H1 (cell line): ENCODE results near the gene RIOK3. TPM values are rescaled to one million over a fixed set of nuclear protein-coding genes. Genes with fewer than 3 reads are reported as not detected.

Source experiments
- CTCF ChIA-PET: fragments of 300-600 bp; sonication (Branson Sonifier 250); formaldehyde crosslinking; loops from one replicate; lab custom pipeline; 2021; ENCODE audit not compliant: partially characterized antibody; lab: Charles Lee
- POLR2A ChIA-PET: fragments of 300-600 bp; sonication (Branson Sonifier 250); formaldehyde crosslinking; loops from one replicate; lab custom pipeline; 2021; ENCODE audit warnings: inconsistent platforms; ENCODE audit not compliant: partially characterized antibody; lab: Charles Lee
- DNase-seq, 2 experiments: peaks; one replicate each; pipeline versions ENCODE4 v3.0.0 to v3.0.0-alpha.2; 2010 to 2022; ENCODE audit warnings: low spot score in 2 of 2, low read depth in 1 of 2, mixed read lengths in 1 of 2
- FAIRE-seq: peaks from 2 replicates; lab custom pipeline; 2011; peaks lifted over from hg19 to GRCh38; lab: Jason Lieb, UNC
- H2AFZ ChIP-seq: 2 replicates; pipeline ENCODE4 v1.8.1; 2012; ENCODE audit warnings: low read length, inconsistent platforms
- H2AK5ac ChIP-seq: 2 replicates; pipeline ENCODE4 v1.6.1; 2013; ENCODE audit warnings: low read depth, low read length
- H2BK120ac ChIP-seq: replicated peaks from 2 replicates; pipeline ENCODE3; 2013; ENCODE audit warnings: low read depth, low read length, inconsistent platforms
- H2BK12ac ChIP-seq: 2 replicates; pipeline ENCODE4 v1.6.1; 2013; ENCODE audit warnings: low read depth, low read length
- H2BK15ac ChIP-seq: 2 replicates; pipeline ENCODE4 v1.6.1; 2013; ENCODE audit warnings: low read length
- H2BK20ac ChIP-seq: 2 replicates; pipeline ENCODE4 v1.6.1; 2013; ENCODE audit warnings: low read length
- H2BK5ac ChIP-seq: 2 replicates; pipeline ENCODE4 v1.6.1; 2013; ENCODE audit warnings: low read depth, low read length
- H3K14ac ChIP-seq: 2 replicates; pipeline ENCODE4 v1.6.1; 2013; ENCODE audit warnings: inconsistent platforms; ENCODE audit not compliant: insufficient read length
- H3K18ac ChIP-seq: 2 replicates; pipeline ENCODE4 v1.6.1; 2013; ENCODE audit warnings: low read length; ENCODE audit errors: extremely low read depth
- H3K23ac ChIP-seq: 2 replicates; pipeline ENCODE4 v1.6.1; 2013; ENCODE audit warnings: inconsistent platforms; ENCODE audit not compliant: insufficient read length
- H3K23me2 ChIP-seq: 2 replicates; pipeline ENCODE4 v1.6.1; 2013; ENCODE audit warnings: low read depth, low read length
- H3K27ac ChIP-seq: 2 replicates; pipeline ENCODE4 v1.6.1; 2011; ENCODE audit warnings: low read depth, low read length, inconsistent platforms
- H3K27me3 ChIP-seq, 4 experiments: replicated peaks in 1 of 4; 1 replicate in 1 of 4; 2 replicates in 3 of 4; pipeline versions ENCODE4 v1.6.1 to v1.8.1; 2011 to 2013; ENCODE audit warnings: low read length in 3 of 4, mild to moderate bottlenecking in 3 of 4, inconsistent platforms in 2 of 4, mixed read lengths in 2 of 4, moderate library complexity in 1 of 4; ENCODE audit not compliant: control insufficient read depth in 3 of 4, insufficient read depth in 3 of 4; ENCODE audit errors: extremely low read depth in 1 of 4
- H3K36me3 ChIP-seq, 4 experiments: 2 replicates each; pipeline versions ENCODE4 v1.6.1 to v1.8.1; 2011 to 2013; ENCODE audit warnings: mild to moderate bottlenecking in 4 of 4, low read length in 3 of 4, moderate library complexity in 2 of 4, control low read depth in 1 of 4, inconsistent platforms in 1 of 4; ENCODE audit not compliant: insufficient read depth in 4 of 4, control insufficient read depth in 2 of 4
- H3K4ac ChIP-seq: replicated peaks from 2 replicates; pipeline ENCODE3; 2013; ENCODE audit warnings: low read length, low read depth, mixed read lengths, inconsistent platforms; ENCODE audit not compliant: insufficient read length
- H3K4me1 ChIP-seq, 4 experiments: replicated peaks in 1 of 4; 1 replicate in 1 of 4; 2 replicates in 3 of 4; pipeline versions ENCODE4 v1.6.1 to v1.8.1; 2011 to 2013; ENCODE audit warnings: low read length in 3 of 4, inconsistent platforms in 2 of 4, mixed read lengths in 1 of 4; ENCODE audit not compliant: insufficient read depth in 4 of 4, control insufficient read depth in 3 of 4
- H3K4me2 ChIP-seq, 2 experiments: 2 replicates each; pipeline versions ENCODE4 v1.6.1 to v1.8.1; 2011 to 2013; ENCODE audit warnings: low read depth in 2 of 2, low read length in 2 of 2, control low read depth in 1 of 2, inconsistent platforms in 1 of 2, mild to moderate bottlenecking in 1 of 2; ENCODE audit not compliant: insufficient read depth in 1 of 2
- H3K4me3 ChIP-seq, 4 experiments: fragments of 200-600, 300-600 bp in 1 of 4; sonication (generic), shearing (Covaris generic), sonication (Bioruptor Twin) in 1 of 4; 2 replicates each; pipeline versions ENCODE4 v1.5.1 to v1.8.1; 2011 to 2016; ENCODE audit warnings: low read length in 4 of 4, low read depth in 3 of 4, control low read depth in 2 of 4, inconsistent platforms in 2 of 4, mild to moderate bottlenecking in 2 of 4, mixed read lengths in 1 of 4, moderate library complexity in 1 of 4; ENCODE audit not compliant: insufficient read depth in 2 of 4; ENCODE audit errors: extremely low read depth in 1 of 4
- H3K56ac ChIP-seq: replicated peaks from 2 replicates; pipeline ENCODE3; 2013; ENCODE audit warnings: low read depth, mild to moderate bottlenecking, mixed read lengths, low read length, inconsistent platforms; ENCODE audit not compliant: insufficient read length
- H3K79me1 ChIP-seq: 2 replicates; pipeline ENCODE4 v1.6.1; 2013; ENCODE audit warnings: low read depth, low read length, control low read depth
- H3K79me2 ChIP-seq, 2 experiments: 2 replicates each; pipeline versions ENCODE4 v1.6.1 to v1.8.1; 2012 to 2013; ENCODE audit warnings: low read length in 2 of 2, mild to moderate bottlenecking in 2 of 2, inconsistent platforms in 1 of 2; ENCODE audit not compliant: insufficient read depth in 2 of 2, control insufficient read depth in 1 of 2
- H3K9ac ChIP-seq, 4 experiments: replicated peaks in 1 of 4; 1 replicate in 1 of 4; 2 replicates in 3 of 4; pipeline versions ENCODE4 v1.6.1 to v1.8.1; 2011 to 2013; ENCODE audit warnings: low read depth in 3 of 4, low read length in 3 of 4, control low read depth in 2 of 4, mild to moderate bottlenecking in 2 of 4, moderate library complexity in 2 of 4, inconsistent platforms in 1 of 4; ENCODE audit errors: extremely low read depth in 1 of 4
- H3K9me3 ChIP-seq, 2 experiments: 2 replicates each; pipeline versions ENCODE4 v1.6.1 to v1.8.1; 2012 to 2013; ENCODE audit warnings: mild to moderate bottlenecking in 2 of 2, moderate library complexity in 2 of 2, control low read depth in 1 of 2, inconsistent platforms in 1 of 2, low read depth in 1 of 2, low read length in 1 of 2, mixed read lengths in 1 of 2; ENCODE audit not compliant: insufficient read depth in 2 of 2
- H4K20me1 ChIP-seq, 2 experiments: replicated peaks in 1 of 2; 2 replicates each; pipeline versions ENCODE3 to v1.8.1; 2011 to 2013; ENCODE audit warnings: inconsistent platforms in 2 of 2, low read length in 2 of 2, mild to moderate bottlenecking in 1 of 2; ENCODE audit not compliant: insufficient read depth in 2 of 2, control insufficient read depth in 1 of 2
- H4K5ac ChIP-seq: 2 replicates; pipeline ENCODE4 v1.6.1; 2013; ENCODE audit warnings: low read length, low read depth, mixed read lengths, inconsistent platforms; ENCODE audit not compliant: insufficient read length
- H4K8ac ChIP-seq: 2 replicates; pipeline ENCODE4 v1.8.0; 2013; ENCODE audit warnings: mild to moderate bottlenecking, moderate library complexity, low read length, inconsistent platforms; ENCODE audit not compliant: insufficient read depth; ENCODE audit errors: extremely low read depth
- H4K91ac ChIP-seq: replicated peaks from 2 replicates; pipeline ENCODE3; 2013; ENCODE audit warnings: low read length, mixed read lengths, inconsistent platforms; ENCODE audit not compliant: insufficient read length
- EZH2 ChIP-seq: fragments of 200-600 bp; sonication (generic); IDR thresholded peaks from 2 replicates; pipeline ENCODE4 v1.7.1; 2012; ENCODE audit warnings: low read depth, mild to moderate bottlenecking, moderate library complexity, low read length, inconsistent platforms; ENCODE audit not compliant: severe bottlenecking
- JUND ChIP-seq: IDR thresholded peaks from 2 replicates; pipeline ENCODE4 v1.6.1; 2011; ENCODE audit warnings: mild to moderate bottlenecking, improper control_type of control experiment, low read length
- POU5F1 ChIP-seq: IDR thresholded peaks from 2 replicates; pipeline ENCODE4 v1.6.1; 2011; ENCODE audit warnings: low read depth, mild to moderate bottlenecking, low read length, moderate library complexity
- SIX5 ChIP-seq: IDR thresholded peaks from 2 replicates; pipeline ENCODE4 v1.6.1; 2011; ENCODE audit warnings: mild to moderate bottlenecking, low read depth, low read length
- SP2 ChIP-seq: IDR thresholded peaks from 2 replicates; pipeline ENCODE4 v1.6.1; 2012; ENCODE audit warnings: mild to moderate bottlenecking, low read length, inconsistent platforms
- TEAD4 ChIP-seq: IDR thresholded peaks from 2 replicates; pipeline ENCODE4 v1.6.1; 2012; ENCODE audit warnings: low read depth, low read length, inconsistent platforms, mixed read lengths
- YY1 ChIP-seq: IDR thresholded peaks from 2 replicates; pipeline ENCODE4 v1.6.1; 2011; ENCODE audit warnings: low read depth, mild to moderate bottlenecking, low read length
- whole genome bisulfite sequencing, 2 experiments: shearing (Covaris generic) in 1 of 2; methylation state at CpG; one replicate each; pipeline versions ENCODE4 v1.1.6 to v1.1.7; 2013 to 2015; ENCODE audit warnings: low lambda C conversion rate in 2 of 2, mixed read lengths in 2 of 2, inconsistent platforms in 1 of 2, low coverage in 1 of 2, missing lambda C conversion rate in 1 of 2; ENCODE audit not compliant: insufficient replicate concordance in 2 of 2, insufficient coverage in 1 of 2, insufficient read length in 1 of 2; ENCODE audit errors: extremely low coverage in 1 of 2, missing lambda C conversion rate in 1 of 2; 5-methylcytosine and 5-hydroxymethylcytosine counted together
- polyA plus RNA-seq, 7 experiments: library from polyadenylated mRNA; depleted of rRNA in 3 of 7; stranded (reverse) in 5 of 7; unstranded in 2 of 7; fragments of >200 nt in 5 of 7; fragments of 200-250 nt in 2 of 7; gene quantifications; 1 replicate in 5 of 7; 2 replicates in 1 of 7; 4 replicates in 1 of 7; pipeline versions ENCODE4 v1.2.1 to v1.2.3, GENCODE V29; 2011 to 2013; ENCODE audit warnings: missing spikeins in 2 of 7, mixed read lengths in 2 of 7
- total RNA-seq: library from RNA; stranded (reverse); fragmentation: NEBNext Ultra II Directional; extraction: Animal tissue kit (Norgen Biotek cat#: 25700); gene quantifications from 2 replicates; pipeline ENCODE4 v1.2.1, GENCODE V29; 2021

RIOK3 gene
- total and polyA plus RNA-seq, 2 of the 8 experiments (the other 6 are each of a cell fraction or from before 2014, with no cell fraction given), result 7.5 to 24.3 TPM

DNA sequence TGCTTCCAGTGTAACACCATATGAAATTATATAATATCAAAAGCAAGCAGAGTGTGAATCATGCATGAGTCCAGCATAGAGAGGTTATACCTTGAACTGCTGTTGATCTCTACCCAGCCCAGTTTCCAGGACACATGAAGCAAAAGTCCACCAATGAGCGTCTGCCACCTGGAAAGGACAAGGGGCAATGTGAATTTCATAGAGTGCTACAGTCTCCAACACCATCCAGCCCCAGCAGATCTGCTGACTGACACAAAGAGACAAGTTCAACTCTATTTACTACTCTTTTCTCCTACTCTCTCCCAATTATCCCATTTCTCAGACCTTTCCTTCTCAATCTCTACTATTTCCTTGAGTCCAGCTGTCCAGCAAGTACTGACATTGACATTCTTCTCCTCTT lies 31.8 kb upstream of the RIOK3 start:
- peaks cover 2 to 5% (median 4%) of the 10 kb centered on the region in 4 experiments; a peak in 6 of 7 replicates for H3K4me1 ChIP-seq
- no peaks in the 10 kb centered on the region for H3K27me3 ChIP-seq
- no peaks in the 10 kb centered on the region for H3K36me3 ChIP-seq
- FAIRE-seq, result no peak
- no peak overlapping the region for H2BK5ac ChIP-seq
- H3K18ac ChIP-seq, result no peak overlapping the region
- 88% methylated on average over 1 of the region's 1 CpG; no CpG with 5 or more reads in 1 of the 2 experiments for WGBS, 2 experiments
- H3K23ac ChIP-seq, result no peak overlapping the region
- ChIA-PET CTCF (interaction anchor here (1.0 kb wide), 1 partner anchor 20 kb away, joined by 3 read pairs; no protein-coding TSS in a partner anchor), POLR2A (interaction anchor here (1.1 kb wide), 1 partner anchor 11 kb away, joined by 3 read pairs; no protein-coding TSS in a partner anchor)
- H3K9me3 ChIP-seq, result no peaks in the 10 kb centered on the region
- no peak overlapping the region for H3K4me2 ChIP-seq
- no peaks in the 10 kb centered on the region for H4K20me1 ChIP-seq
- H4K8ac ChIP-seq, result no peak overlapping the region
- H3K79me1 ChIP-seq, result no peaks in the 10 kb centered on the region
- no peak overlapping the region for H2AK5ac ChIP-seq
- H3K4ac ChIP-seq, result no peak overlapping the region
- no peak overlapping the region for H3K56ac ChIP-seq
- peak in 1 of 2 experiments; percentile 4 for DNase-seq
- no peak overlapping the region for H2BK12ac ChIP-seq
- H2BK120ac ChIP-seq, result no peak overlapping the region
- H2AFZ ChIP-seq, result no peak overlapping the region
- no peak overlapping the region for H3K4me3 ChIP-seq
- no peak overlapping the region for H2BK20ac ChIP-seq
- no peak overlapping the region for H3K14ac ChIP-seq
- H3K9ac ChIP-seq, result no peak overlapping the region
- no peak overlapping the region for H3K27ac ChIP-seq
- H2BK15ac ChIP-seq, result no peak overlapping the region
- H4K5ac ChIP-seq, result no peak overlapping the region
- H3K79me2 ChIP-seq, result no peaks in the 10 kb centered on the region
- no peak overlapping the region for H4K91ac ChIP-seq
- H3K23me2 ChIP-seq, result no peaks in the 10 kb centered on the region
- TF ChIP-seq POU5F1 (no peak), SP2 (no peak), YY1 (no peak), EZH2 (no peak), TEAD4 (no peak), SIX5 (no peak), JUND (no peak)
